OCI-LY7 (cell line): ENCODE data around the gene PIMREG. TPM values are rescaled to one million over a fixed set of nuclear protein-coding genes. Genes with fewer than 3 reads are reported as not detected.

Experiments
- Bru-seq: library from RNA; stranded (reverse); fragments of 400-500 nt; gene quantifications from one replicate; lab custom pipeline; 2021; lab: Mats Ljungman, UMichigan
- BruChase-seq, 2 experiments: library from RNA; stranded (reverse); fragments of 400-500 nt; gene quantifications; one replicate each; lab custom pipeline; 2021; lab: Mats Ljungman, UMichigan
- BruUV-seq: library from RNA; stranded (reverse); fragments of 400-500 nt; replicated peaks from 2 replicates; lab custom pipeline; 2021; lab: Mats Ljungman, UMichigan
- CTCF ChIA-PET: fragments of 300-600 bp; sonication (Branson Sonifier 250); formaldehyde crosslinking; loops from one replicate; lab custom pipeline; 2022; ENCODE audit warnings: antibody characterized with exemption; ENCODE audit not compliant: unreplicated experiment; lab: Charles Lee
- POLR2A ChIA-PET: fragments of 300-600 bp; sonication (Branson Sonifier 250); formaldehyde crosslinking; loops from one replicate; lab custom pipeline; 2022; ENCODE audit warnings: antibody characterized with exemption; lab: Charles Lee
- DNase-seq: peaks from one replicate; pipeline ENCODE4 v3.0.0-alpha.2; 2015; ENCODE audit warnings: low spot score
- H2AFZ ChIP-seq: fragments of 200-600 bp; sonication (generic), shearing (Covaris generic); 2 replicates; pipeline ENCODE4 v1.6.1; 2014; ENCODE audit warnings: mild to moderate bottlenecking, antibody characterized with exemption, low read length, moderate library complexity
- H3K27ac ChIP-seq: fragments of 200-600 bp; sonication (generic); 2 replicates; pipeline ENCODE4 v1.5.1; 2014; ENCODE audit warnings: mixed run types, low read depth, mild to moderate bottlenecking, moderate library complexity, low read length, inconsistent platforms; ENCODE audit not compliant: poor library complexity, severe bottlenecking
- H3K36me3 ChIP-seq: fragments of 200-600 bp; sonication (generic); 2 replicates; pipeline ENCODE4 v1.6.1; 2014; ENCODE audit warnings: mild to moderate bottlenecking, antibody characterized with exemption, low read length, moderate library complexity, mixed read lengths; ENCODE audit not compliant: insufficient read depth
- H3K4me1 ChIP-seq: fragments of 200-600 bp; sonication (generic); 2 replicates; pipeline ENCODE4 v1.5.1; 2014; ENCODE audit warnings: mild to moderate bottlenecking, low read length; ENCODE audit not compliant: insufficient read depth, poor library complexity, severe bottlenecking
- H3K4me2 ChIP-seq: fragments of 200-600 bp; sonication (generic); 2 replicates; pipeline ENCODE4 v1.6.1; 2014; ENCODE audit warnings: mild to moderate bottlenecking, low read length
- H3K4me3 ChIP-seq: fragments of 200-600 bp; sonication (generic); 2 replicates; pipeline ENCODE4 v1.5.1; 2014; ENCODE audit warnings: mild to moderate bottlenecking, low read depth, low read length; ENCODE audit not compliant: poor library complexity, severe bottlenecking
- H3K79me2 ChIP-seq: fragments of 200-600 bp; sonication (generic); 2 replicates; pipeline ENCODE4 v1.6.1; 2016; ENCODE audit warnings: low read depth, mild to moderate bottlenecking, low read length, moderate library complexity, mixed read lengths; ENCODE audit not compliant: insufficient read depth
- H3K9me2 ChIP-seq: fragments of 200-600 bp; sonication (generic); 2 replicates; pipeline ENCODE4 v1.6.1; 2016; ENCODE audit warnings: mild to moderate bottlenecking, low read length, mixed read lengths; ENCODE audit not compliant: insufficient read depth
- H3K9me3 ChIP-seq: fragments of 200-600 bp; sonication (generic); 2 replicates; pipeline ENCODE4 v1.6.1; 2014; ENCODE audit warnings: mild to moderate bottlenecking, mixed run types, low read length, mixed read lengths
- H4K20me1 ChIP-seq: fragments of 200-600 bp; sonication (generic); 2 replicates; pipeline ENCODE4 v1.6.1; 2014; ENCODE audit warnings: mild to moderate bottlenecking, antibody characterized with exemption, low read length, moderate library complexity, mixed read lengths; ENCODE audit not compliant: insufficient read depth
- EZH2phosphoT487 ChIP-seq: fragments of 200-600 bp; sonication (generic); IDR thresholded peaks from 2 replicates; pipeline ENCODE4 v1.6.1; 2018; ENCODE audit warnings: low read depth, borderline replicate concordance, mild to moderate bottlenecking, mixed run types, antibody characterized with exemption, low read length, moderate library complexity, mixed read lengths
- intact Hi-C: fragments of 100-400 bp; cut with micrococcal nuclease; formaldehyde crosslinking; loops from one replicate; pipeline ENCODE4 v1.10.0; 2022; ENCODE audit not compliant: unreplicated experiment
- long read RNA-seq: library from polyadenylated mRNA; stranded (forward); transcript quantifications from one replicate; pipeline ENCODE4 v2.0.0, GENCODE V29; 2022
- total RNA-seq, 2 experiments: library from RNA; depleted of rRNA in 1 of 2; stranded (reverse); fragments of >200 nt in 1 of 2; shearing (Covaris generic) in 1 of 2; gene quantifications; 2 replicates each; pipeline ENCODE4 v1.2.3, GENCODE V29; 2014 to 2022
- TF ChIP-seq, protein P1 (sequence below): fragments of 200-600 bp; sonication (generic); conservative IDR thresholded peaks from 2 replicates; pipeline ENCODE4 v1.5.1; 2014; ENCODE audit warnings: mild to moderate bottlenecking, antibody characterized with exemption, low read length, moderate library complexity, mixed read lengths

PIMREG gene, protein sequence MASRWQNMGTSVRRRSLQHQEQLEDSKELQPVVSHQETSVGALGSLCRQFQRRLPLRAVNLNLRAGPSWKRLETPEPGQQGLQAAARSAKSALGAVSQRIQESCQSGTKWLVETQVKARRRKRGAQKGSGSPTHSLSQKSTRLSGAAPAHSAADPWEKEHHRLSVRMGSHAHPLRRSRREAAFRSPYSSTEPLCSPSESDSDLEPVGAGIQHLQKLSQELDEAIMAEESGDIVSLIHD
- total RNA-seq (2014; rRNA removed; shearing (Covaris generic)) (34.5 and 39.4 TPM in 2 replicates), total RNA-seq (2022) (22.7 and 31.0 TPM in 2 replicates), Bru-seq, nascent RNA (percentile 47 among the genes with signal in this experiment), BruChase-seq, experiment 1, labeled RNA remaining after a 6-hour chase (percentile 43 among the genes with signal in this experiment), BruChase-seq, experiment 2, labeled RNA remaining after a 2-hour chase (percentile 48 among the genes with signal in this experiment)
- long read RNA-seq, transcript PIMREG-205 (6 exons, 1,948 nt): major isoform, 43 of 70 reads
- long read RNA-seq, partial matches to known transcripts: 8 of 70 reads
- long read RNA-seq, other reads (novel, unspliced or antisense): 11 of 70 reads

DNA sequence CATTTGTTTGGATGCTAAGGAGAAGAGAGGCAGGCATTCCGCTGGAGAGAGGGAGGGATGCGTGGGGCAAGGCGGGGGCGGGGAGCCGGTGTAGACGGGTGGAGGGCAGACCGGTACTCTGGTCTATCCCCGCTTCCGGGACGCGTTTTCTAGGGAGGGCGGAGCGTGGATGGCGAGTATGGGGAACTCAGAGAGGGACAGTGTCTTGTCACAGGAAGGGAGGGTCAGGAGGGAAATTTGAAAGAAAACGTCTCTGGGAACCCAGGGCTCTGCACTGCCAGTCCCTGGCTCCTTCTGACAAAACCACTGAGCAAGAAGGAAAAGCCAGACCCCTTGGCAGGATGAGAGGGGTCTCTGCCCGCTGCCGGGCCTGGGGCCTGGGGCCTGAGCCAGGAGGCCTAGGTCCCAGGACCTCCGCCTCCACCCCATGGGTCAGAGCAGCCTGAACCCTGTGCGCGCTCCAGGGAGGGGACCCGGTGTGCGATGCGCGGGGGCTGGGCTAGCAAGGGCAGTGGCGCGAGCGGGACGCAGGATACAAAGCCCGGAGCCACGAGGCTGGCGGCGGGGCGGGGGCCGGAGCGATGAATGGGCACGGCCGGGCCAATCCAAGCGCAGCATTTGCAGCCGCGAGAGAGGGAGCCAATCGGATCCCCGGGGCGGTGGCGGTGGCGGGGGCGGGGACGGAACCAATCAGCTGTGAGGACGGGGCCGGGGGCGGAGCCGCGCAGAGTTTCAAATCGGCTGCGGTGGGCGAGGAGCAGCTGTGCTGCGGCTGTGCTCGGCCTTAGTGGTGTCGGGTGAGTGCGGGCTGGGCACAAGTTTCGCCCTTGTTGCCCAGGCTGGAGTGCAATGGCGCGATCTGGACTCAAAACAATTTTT is at the start of gene PIMREG:
Gene PIMREG, plus strand, starts transcription at position 764 of the 879 bp plus-strand sequence. CDS start 656 bp downstream, outside the sequence.
- Histone ChIP-seq H3K79me2 (no peaks in the 10 kb centered on the region), H3K4me1 (peaks cover 14% of the 10 kb centered on the region), H4K20me1 (no peaks in the 10 kb centered on the region), H3K9me2 (no peaks in the 10 kb centered on the region), H2AFZ (peak within 1 kb of the TSS; percentile 73; the same call in 1 of the 2 replicates), H3K4me3 (peak within 1 kb of the TSS; percentile 67), H3K9me3 (no peaks in the 10 kb centered on the region), H3K36me3 (no peaks in the 10 kb centered on the region), H3K4me2 (peak within 1 kb of the TSS; percentile 91), H3K27ac (peak within 1 kb of the TSS; percentile 65)
- peak; percentile 95 for DNase-seq
- ChIA-PET POLR2A (interaction anchor here (0.6 to 1.0 kb wide), 2 partner anchors 11 to 155 kb away, joined by 3 to 6 read pairs; no protein-coding TSS in a partner anchor), CTCF (interaction anchor here (0.6 kb wide), 1 partner anchor 953 kb away, joined by 6 read pairs; no protein-coding TSS in a partner anchor)
- BruUV-seq: no TSS peak
- no peak for TF ChIP-seq EZH2phosphoT487
- TF ChIP-seq, protein P1, sequence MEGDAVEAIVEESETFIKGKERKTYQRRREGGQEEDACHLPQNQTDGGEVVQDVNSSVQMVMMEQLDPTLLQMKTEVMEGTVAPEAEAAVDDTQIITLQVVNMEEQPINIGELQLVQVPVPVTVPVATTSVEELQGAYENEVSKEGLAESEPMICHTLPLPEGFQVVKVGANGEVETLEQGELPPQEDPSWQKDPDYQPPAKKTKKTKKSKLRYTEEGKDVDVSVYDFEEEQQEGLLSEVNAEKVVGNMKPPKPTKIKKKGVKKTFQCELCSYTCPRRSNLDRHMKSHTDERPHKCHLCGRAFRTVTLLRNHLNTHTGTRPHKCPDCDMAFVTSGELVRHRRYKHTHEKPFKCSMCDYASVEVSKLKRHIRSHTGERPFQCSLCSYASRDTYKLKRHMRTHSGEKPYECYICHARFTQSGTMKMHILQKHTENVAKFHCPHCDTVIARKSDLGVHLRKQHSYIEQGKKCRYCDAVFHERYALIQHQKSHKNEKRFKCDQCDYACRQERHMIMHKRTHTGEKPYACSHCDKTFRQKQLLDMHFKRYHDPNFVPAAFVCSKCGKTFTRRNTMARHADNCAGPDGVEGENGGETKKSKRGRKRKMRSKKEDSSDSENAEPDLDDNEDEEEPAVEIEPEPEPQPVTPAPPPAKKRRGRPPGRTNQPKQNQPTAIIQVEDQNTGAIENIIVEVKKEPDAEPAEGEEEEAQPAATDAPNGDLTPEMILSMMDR: no peak
- intact Hi-C loops: no loop called here

DNA sequence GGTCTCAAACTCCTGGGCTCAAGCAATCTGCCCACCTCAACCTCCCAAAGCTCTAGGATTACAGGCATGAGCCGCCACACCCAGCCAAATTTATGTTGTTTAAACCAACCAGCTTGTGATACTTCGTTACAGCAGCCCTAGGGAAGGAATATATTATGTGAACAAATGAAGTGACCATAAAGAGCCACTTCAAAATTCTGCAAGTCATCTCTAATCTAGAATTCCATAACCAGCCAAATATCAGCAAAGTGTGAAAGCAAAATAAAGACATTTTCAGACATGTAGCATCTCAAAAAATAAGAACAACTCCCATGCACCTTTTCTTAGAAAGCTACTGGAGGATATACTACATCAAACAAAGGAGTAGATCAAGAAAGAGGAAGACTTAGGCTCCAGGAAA is 45.3 kb upstream of the PIMREG start:
- BruUV-seq: no TSS peak
- DNase-seq: no peak
- no peaks in the 10 kb centered on the region for H3K9me3 ChIP-seq
- ChIA-PET POLR2A (no interaction called here), CTCF (no interaction called here)
- TF ChIP-seq, protein P1: no peak
- no peak for TF ChIP-seq EZH2phosphoT487
- H3K27ac ChIP-seq: no peak overlapping the region
- no peak overlapping the region for H3K4me2 ChIP-seq
- H2AFZ ChIP-seq: no peak overlapping the region
- no peaks in the 10 kb centered on the region for H4K20me1 ChIP-seq
- H3K36me3 ChIP-seq: no peaks in the 10 kb centered on the region
- no peak overlapping the region for H3K4me3 ChIP-seq
- no peaks in the 10 kb centered on the region for H3K79me2 ChIP-seq
- H3K4me1 ChIP-seq: no peaks in the 10 kb centered on the region
- no peaks in the 10 kb centered on the region for H3K9me2 ChIP-seq
- intact Hi-C loops: no loop called here
